Measurements from ENCODE around the gene ZFP91.
A peak's percentile ranks its signal among the peaks of the same experiment; 100 is the strongest.

Gene ZFP91

GRCh38 chr11:58647866-58648265 is 69.0 kb downstream of the ZFP91 start:
- no peak for DNase-seq (ENCODE audit: low read depth)
- TF ChIP-seq, protein P1, sequence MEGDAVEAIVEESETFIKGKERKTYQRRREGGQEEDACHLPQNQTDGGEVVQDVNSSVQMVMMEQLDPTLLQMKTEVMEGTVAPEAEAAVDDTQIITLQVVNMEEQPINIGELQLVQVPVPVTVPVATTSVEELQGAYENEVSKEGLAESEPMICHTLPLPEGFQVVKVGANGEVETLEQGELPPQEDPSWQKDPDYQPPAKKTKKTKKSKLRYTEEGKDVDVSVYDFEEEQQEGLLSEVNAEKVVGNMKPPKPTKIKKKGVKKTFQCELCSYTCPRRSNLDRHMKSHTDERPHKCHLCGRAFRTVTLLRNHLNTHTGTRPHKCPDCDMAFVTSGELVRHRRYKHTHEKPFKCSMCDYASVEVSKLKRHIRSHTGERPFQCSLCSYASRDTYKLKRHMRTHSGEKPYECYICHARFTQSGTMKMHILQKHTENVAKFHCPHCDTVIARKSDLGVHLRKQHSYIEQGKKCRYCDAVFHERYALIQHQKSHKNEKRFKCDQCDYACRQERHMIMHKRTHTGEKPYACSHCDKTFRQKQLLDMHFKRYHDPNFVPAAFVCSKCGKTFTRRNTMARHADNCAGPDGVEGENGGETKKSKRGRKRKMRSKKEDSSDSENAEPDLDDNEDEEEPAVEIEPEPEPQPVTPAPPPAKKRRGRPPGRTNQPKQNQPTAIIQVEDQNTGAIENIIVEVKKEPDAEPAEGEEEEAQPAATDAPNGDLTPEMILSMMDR (conservative IDR thresholded peaks at IDR 0.05; ENCODE audit: low read depth, low read length), result no peak
- no peak overlapping the region for H3K4me3 ChIP-seq (ENCODE audit: low read depth, low read length)

DNA sequence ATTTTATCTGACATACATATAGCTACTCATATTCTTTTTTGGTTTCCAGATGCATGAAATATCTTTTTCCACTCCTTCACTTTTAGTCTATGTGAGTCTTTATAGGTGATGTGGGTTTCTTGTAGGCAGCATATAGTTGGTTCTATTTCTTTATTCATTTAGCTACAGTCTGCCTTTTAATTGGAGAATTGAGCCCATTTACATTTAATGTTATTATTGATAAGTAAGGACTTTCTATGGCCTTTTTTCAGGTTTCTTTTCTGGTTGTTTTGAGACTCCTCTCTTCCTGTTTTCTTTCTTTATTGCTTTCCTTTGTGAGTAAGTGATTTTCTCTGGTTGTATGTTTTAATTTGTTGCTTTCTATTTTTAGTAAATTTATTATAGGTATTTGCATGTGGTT is 70.8 kb downstream of the ZFP91 start:
- H3K4me3 ChIP-seq (ENCODE audit: low read depth, low read length), result no peak overlapping the region
- TF ChIP-seq, protein P1 (conservative IDR thresholded peaks at IDR 0.05; ENCODE audit: low read depth, low read length), result no peak
- no peak for DNase-seq (ENCODE audit: low read depth)

GRCh38 chr11:58650496-58650895 is 71.6 kb downstream of the ZFP91 start:
- no peak for DNase-seq (ENCODE audit: low read depth)
- TF ChIP-seq, protein P1 (conservative IDR thresholded peaks at IDR 0.05; ENCODE audit: low read depth, low read length), result no peak
- no peak overlapping the region for H3K4me3 ChIP-seq (ENCODE audit: low read depth, low read length)

- TF ChIP-seq, protein P1 (conservative IDR thresholded peaks at IDR 0.05; ENCODE audit: low read depth, low read length), result no peak
- H3K4me3 ChIP-seq (ENCODE audit: low read depth, low read length), result no peak overlapping the region
- DNase-seq (ENCODE audit: low read depth), result no peak
Observed at GRCh38 chr11:58652726-58653280, 73.9 kb downstream of the ZFP91 start.

DNA sequence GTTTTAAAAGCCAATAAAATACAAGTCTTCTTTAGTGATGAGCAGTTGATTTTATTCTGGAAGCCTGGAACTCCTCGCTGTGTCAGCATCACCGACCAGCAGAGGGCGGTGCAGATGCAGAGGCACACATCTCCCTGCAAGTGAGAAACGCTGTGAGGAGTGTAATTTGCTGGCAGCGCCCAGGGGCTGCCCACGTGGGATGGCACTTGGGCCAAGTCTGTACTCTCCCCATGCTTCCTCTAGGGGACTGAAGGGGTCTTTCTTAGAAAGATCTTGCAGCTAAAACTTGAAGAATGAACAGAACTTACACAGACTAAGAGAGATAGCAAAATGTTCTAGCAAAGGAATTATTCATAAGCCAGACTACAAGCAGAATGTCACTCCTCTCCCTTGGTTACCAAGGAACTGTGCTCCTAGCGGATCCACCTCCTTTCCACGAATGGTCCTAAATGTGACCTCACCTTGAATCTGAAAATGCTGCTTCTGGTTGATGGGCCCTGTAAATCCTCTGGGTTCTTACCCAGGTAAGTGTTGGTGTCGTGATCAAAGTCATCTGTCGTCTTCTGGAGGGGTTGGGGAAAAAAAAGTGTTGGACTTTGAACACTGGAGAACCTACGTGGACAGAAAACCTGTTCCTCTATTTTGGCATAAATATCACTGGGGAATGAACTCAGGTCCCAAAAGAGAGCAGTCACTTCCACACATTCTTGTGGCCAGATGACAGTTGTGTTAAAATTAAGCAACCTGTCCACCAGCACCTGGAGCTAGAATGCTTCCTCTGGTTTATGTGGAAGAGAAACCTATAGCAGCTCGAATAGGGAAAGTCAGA is 75.4 kb downstream of the ZFP91 start:
- H3K4me3 ChIP-seq (ENCODE audit: low read depth, low read length), result no peak overlapping the region
- TF ChIP-seq, protein P1 (conservative IDR thresholded peaks at IDR 0.05; ENCODE audit: low read depth, low read length), result peak; percentile 98
- peak; percentile 86 for DNase-seq (ENCODE audit: low read depth)

- no peak for DNase-seq (ENCODE audit: low read depth)
- H3K4me3 ChIP-seq (ENCODE audit: low read depth, low read length), result no peak overlapping the region
- TF ChIP-seq, protein P1 (conservative IDR thresholded peaks at IDR 0.05; ENCODE audit: low read depth, low read length), result no peak
Observed at GRCh38 chr11:58654908-58655296, 76.0 kb downstream of the ZFP91 start.

DNA sequence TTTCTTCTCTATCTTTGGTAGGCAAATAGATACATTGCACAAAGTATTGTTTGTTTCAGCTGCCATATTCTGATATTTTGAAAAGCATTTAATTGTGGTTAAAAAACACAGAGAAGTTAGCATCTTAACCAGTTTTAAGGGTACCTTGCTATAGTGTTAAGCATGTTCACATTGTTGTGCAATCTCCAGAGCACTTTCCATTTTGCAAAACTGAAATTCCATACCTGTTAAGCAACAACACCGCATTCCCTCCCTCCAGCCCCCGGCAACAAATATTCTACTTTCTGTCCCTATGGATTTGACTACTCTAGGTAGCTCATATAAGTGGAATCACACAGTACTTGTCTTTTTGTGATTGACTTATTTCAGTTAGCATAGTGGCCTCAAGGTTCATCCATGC is 77.5 kb downstream of the ZFP91 start:
- TF ChIP-seq, protein P1 (conservative IDR thresholded peaks at IDR 0.05; ENCODE audit: low read depth, low read length), result no peak
- H3K4me3 ChIP-seq (ENCODE audit: low read depth, low read length), result no peak overlapping the region
- DNase-seq (ENCODE audit: low read depth), result no peak

All from choroid plexus epithelial cell (primary cell).